ENCODE measurements around the gene CCT3.

The CCT3 gene

GRCh38 chr1:156276532-156276931 is 61.6 kb downstream of the CCT3 start:
- no peak for DNase-seq

- no peak for DNase-seq
Measured at GRCh38 chr1:156270314-156270713, 67.8 kb downstream of the CCT3 start.

- DNase-seq = no peak
Measured at GRCh38 chr1:156268336-156268735, 69.8 kb downstream of the CCT3 start.

GRCh38 chr1:156266051-156266450 is 72.0 kb downstream of the CCT3 start:
- DNase-seq = no peak

GRCh38 chr1:156263288-156263655 is 74.8 kb downstream of the CCT3 start:
- DNase-seq = no peak

- DNase-seq = no peak
Measured at GRCh38 chr1:156262461-156263287, 75.4 kb downstream of the CCT3 start.

GRCh38 chr1:156260896-156261295 is 77.2 kb downstream of the CCT3 start:
- no peak for DNase-seq

- DNase-seq = no peak
Measured at GRCh38 chr1:156259805-156260204, 78.3 kb downstream of the CCT3 start.
